Fibroblast of lung (primary cell): ENCODE data around the gene NUP98.

Experiments used
- EZH2 ChIP-seq: IDR thresholded peaks from 2 replicates; pipeline ENCODE4 v1.5.1; 2012; ENCODE audit warnings: low read length, control low read depth, mild to moderate bottlenecking; ENCODE audit errors: missing control alignments
- TF ChIP-seq, protein P1 (sequence below), 2 donors: IDR thresholded peaks in 1 of 2; conservative IDR thresholded peaks in 1 of 2; 1 replicate in 1 of 2; 2 replicates in 1 of 2; pipeline ENCODE4 v1.5.1; 2011 to 2012; ENCODE audit warnings: low read length in 2 of 2, control low read depth in 1 of 2, inconsistent platforms in 1 of 2, low read depth in 1 of 2, mild to moderate bottlenecking in 1 of 2

DNA sequence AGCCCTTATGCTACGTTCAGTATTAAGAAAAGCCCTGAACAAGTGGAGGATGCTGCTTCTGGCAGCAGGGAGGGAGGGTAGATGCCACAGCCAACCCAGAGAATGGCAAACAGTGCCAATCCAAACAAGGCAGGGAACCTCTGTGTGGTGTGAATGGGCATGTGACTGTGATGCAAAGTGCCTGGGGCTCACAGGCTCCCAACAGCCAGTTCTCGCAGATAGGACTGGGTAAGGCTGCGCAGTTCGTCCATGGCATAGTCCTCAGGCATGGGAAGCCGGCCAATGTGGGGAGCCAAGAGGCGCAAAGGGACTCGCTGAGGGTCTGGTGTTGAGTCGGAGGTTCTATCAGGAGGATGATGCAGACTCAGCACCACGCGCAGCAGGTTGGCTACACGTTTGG, 121.4 kb downstream of the NUP98 start:
- TF ChIP-seq, protein P1, sequence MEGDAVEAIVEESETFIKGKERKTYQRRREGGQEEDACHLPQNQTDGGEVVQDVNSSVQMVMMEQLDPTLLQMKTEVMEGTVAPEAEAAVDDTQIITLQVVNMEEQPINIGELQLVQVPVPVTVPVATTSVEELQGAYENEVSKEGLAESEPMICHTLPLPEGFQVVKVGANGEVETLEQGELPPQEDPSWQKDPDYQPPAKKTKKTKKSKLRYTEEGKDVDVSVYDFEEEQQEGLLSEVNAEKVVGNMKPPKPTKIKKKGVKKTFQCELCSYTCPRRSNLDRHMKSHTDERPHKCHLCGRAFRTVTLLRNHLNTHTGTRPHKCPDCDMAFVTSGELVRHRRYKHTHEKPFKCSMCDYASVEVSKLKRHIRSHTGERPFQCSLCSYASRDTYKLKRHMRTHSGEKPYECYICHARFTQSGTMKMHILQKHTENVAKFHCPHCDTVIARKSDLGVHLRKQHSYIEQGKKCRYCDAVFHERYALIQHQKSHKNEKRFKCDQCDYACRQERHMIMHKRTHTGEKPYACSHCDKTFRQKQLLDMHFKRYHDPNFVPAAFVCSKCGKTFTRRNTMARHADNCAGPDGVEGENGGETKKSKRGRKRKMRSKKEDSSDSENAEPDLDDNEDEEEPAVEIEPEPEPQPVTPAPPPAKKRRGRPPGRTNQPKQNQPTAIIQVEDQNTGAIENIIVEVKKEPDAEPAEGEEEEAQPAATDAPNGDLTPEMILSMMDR (conservative IDR thresholded peaks at IDR 0.05 in 1 of 2, IDR thresholded peaks at IDR 0.05 in 1 of 2; ENCODE audit: low read depth in 1 of 2, low read length in 2 of 2): no peak
- TF ChIP-seq EZH2: no peak
